NT2/D1 (cell line): ENCODE data around the gene TMEM53.

ENCODE experiments used
- DNase-seq: peaks from one replicate; pipeline ENCODE4 v3.0.0-alpha.2; 2011; ENCODE audit warnings: low read depth, low spot score
- H3K27me3 ChIP-seq: 2 replicates; pipeline ENCODE4 v1.6.0; 2011; ENCODE audit warnings: mild to moderate bottlenecking; ENCODE audit not compliant: insufficient read length, insufficient read depth
- H3K36me3 ChIP-seq: 2 replicates; pipeline ENCODE4 v1.6.1; 2011; ENCODE audit warnings: mild to moderate bottlenecking, low read length, mixed read lengths; ENCODE audit not compliant: insufficient read depth, insufficient read length
- H3K4me1 ChIP-seq: 2 replicates; pipeline ENCODE4 v1.5.1; 2011; ENCODE audit not compliant: insufficient read depth, insufficient read length
- H3K4me3 ChIP-seq: 2 replicates; pipeline ENCODE4 v1.5.1; 2011; ENCODE audit warnings: low read depth; ENCODE audit not compliant: insufficient read length
- H3K9ac ChIP-seq: 2 replicates; pipeline ENCODE4 v1.6.0; 2011; ENCODE audit warnings: low read depth; ENCODE audit not compliant: insufficient read length
- H3K9me3 ChIP-seq: 2 replicates; pipeline ENCODE4 v1.5.1; 2011; ENCODE audit warnings: mild to moderate bottlenecking, low read length; ENCODE audit not compliant: insufficient read depth
- SUZ12 ChIP-seq: IDR thresholded peaks from 2 replicates; pipeline ENCODE4 v1.6.1; 2011; ENCODE audit not compliant: insufficient read length, insufficient read depth; ENCODE audit errors: extremely low read depth
- YY1 ChIP-seq: IDR thresholded peaks from 2 replicates; pipeline ENCODE4 v1.6.1; 2011; ENCODE audit not compliant: insufficient read length, insufficient read depth
- ZNF274 ChIP-seq: IDR thresholded peaks from 2 replicates; pipeline ENCODE4 v1.6.1; 2011; ENCODE audit warnings: mild to moderate bottlenecking, low read depth, low read length

The TMEM53 gene

GRCh38 chr1:44636083-44636687 is 38.1 kb downstream of the TMEM53 start:
- Histone ChIP-seq H3K36me3 (peaks cover 86% of the 10 kb centered on the region), H3K27me3 (no peaks in the 10 kb centered on the region), H3K9me3 (no peaks in the 10 kb centered on the region), H3K4me1 (peaks cover 12% of the 10 kb centered on the region), H3K4me3 (no peak overlapping the region), H3K9ac (no peak overlapping the region)
- TF ChIP-seq ZNF274, result no peak
- TF ChIP-seq YY1, result no peak
- no peak for DNase-seq

GRCh38 chr1:44635439-44635838 is 38.8 kb downstream of the TMEM53 start:
- H3K4me1 ChIP-seq, result peaks cover 14% of the 10 kb centered on the region

GRCh38 chr1:44634606-44635189 is 39.6 kb downstream of the TMEM53 start:
- no peak for DNase-seq
- Histone ChIP-seq H3K9ac (no peak overlapping the region), H3K27me3 (no peaks in the 10 kb centered on the region), H3K36me3 (peaks cover 72% of the 10 kb centered on the region), H3K4me1 (peaks cover 14% of the 10 kb centered on the region), H3K4me3 (no peak overlapping the region), H3K9me3 (no peaks in the 10 kb centered on the region)
- TF ChIP-seq ZNF274, result no peak
- no peak for TF ChIP-seq SUZ12
- TF ChIP-seq YY1, result no peak

More at GRCh38 chr1:44635439-44635838, 38.8 kb downstream of the TMEM53 start:
- peaks cover 79% of the 10 kb centered on the region for H3K36me3 ChIP-seq
- no peaks in the 10 kb centered on the region for H3K9me3 ChIP-seq
- no peak overlapping the region for H3K9ac ChIP-seq
- H3K4me3 ChIP-seq, result no peak overlapping the region
- TF ChIP-seq SUZ12, result no peak
- TF ChIP-seq ZNF274, result no peak
- TF ChIP-seq YY1, result no peak
- no peaks in the 10 kb centered on the region for H3K27me3 ChIP-seq
- no peak for DNase-seq

GRCh38 chr1:44632598-44632997 is 41.7 kb downstream of the TMEM53 start:
- TF ChIP-seq ZNF274, result no peak
- no peak for TF ChIP-seq YY1
- TF ChIP-seq SUZ12, result no peak
- H3K4me1 ChIP-seq, result peaks cover 14% of the 10 kb centered on the region
- no peak for DNase-seq
- H3K9ac ChIP-seq, result peak overlapping the region; percentile 87
- peak overlapping the region; percentile 67 for H3K4me3 ChIP-seq
- H3K9me3 ChIP-seq, result no peaks in the 10 kb centered on the region
- no peaks in the 10 kb centered on the region for H3K27me3 ChIP-seq
- H3K36me3 ChIP-seq, result peaks cover 52% of the 10 kb centered on the region

GRCh38 chr1:44631647-44632539 is 42.4 kb downstream of the TMEM53 start:
- H3K4me1 ChIP-seq, result peaks cover 14% of the 10 kb centered on the region
- no peaks in the 10 kb centered on the region for H3K27me3 ChIP-seq

GRCh38 chr1:44631333-44631646 is 43.0 kb downstream of the TMEM53 start:
- TF ChIP-seq YY1 (no peak), SUZ12 (no peak), ZNF274 (no peak)
- peaks cover 39% of the 10 kb centered on the region for H3K36me3 ChIP-seq
- H3K4me1 ChIP-seq, result peaks cover 14% of the 10 kb centered on the region
- H3K9ac ChIP-seq, result peak overlapping the region; percentile 89
- H3K27me3 ChIP-seq, result no peaks in the 10 kb centered on the region
- H3K4me3 ChIP-seq, result peak overlapping the region; percentile 67
- DNase-seq, result no peak
- H3K9me3 ChIP-seq, result no peaks in the 10 kb centered on the region

More at GRCh38 chr1:44631647-44632539, 42.4 kb downstream of the TMEM53 start:
- H3K36me3 ChIP-seq, result peaks cover 45% of the 10 kb centered on the region
- peak overlapping the region; percentile 67 for H3K4me3 ChIP-seq
- DNase-seq, result peak; percentile 84
- TF ChIP-seq ZNF274 (no peak), YY1 (peak; percentile 83), SUZ12 (no peak)
- peak overlapping the region; percentile 89 for H3K9ac ChIP-seq
- H3K9me3 ChIP-seq, result no peaks in the 10 kb centered on the region

GRCh38 chr1:44630116-44630515 is 44.2 kb downstream of the TMEM53 start:
- peaks cover 14% of the 10 kb centered on the region for H3K4me1 ChIP-seq
- TF ChIP-seq ZNF274 (no peak), YY1 (no peak), SUZ12 (no peak)
- peaks cover 27% of the 10 kb centered on the region for H3K36me3 ChIP-seq
- H3K4me3 ChIP-seq, result no peak overlapping the region
- no peaks in the 10 kb centered on the region for H3K27me3 ChIP-seq
- no peak overlapping the region for H3K9ac ChIP-seq
- no peak for DNase-seq
- H3K9me3 ChIP-seq, result no peaks in the 10 kb centered on the region
